Panc1 (cell line): ENCODE data around the gene FOXM1. TPM values are rescaled to one million over a fixed set of nuclear protein-coding genes. Genes with fewer than 3 reads are reported as not detected.

ENCODE experiments used
- ATAC-seq: fragments of 200-7000 bp; cut with Tn5 transposase; 2 replicates; pipeline ENCODE4 v1.9.1; 2020; ENCODE audit warnings: mild to moderate bottlenecking, moderate library complexity
- BruUV-seq: library from RNA; stranded (reverse); fragments of 400-500 nt; replicated peaks from 2 replicates; lab custom pipeline; 2021; lab: Mats Ljungman, UMichigan
- CTCF ChIA-PET: fragments of 300-600 bp; sonication (Branson Sonifier 250); formaldehyde crosslinking; loops from one replicate; lab custom pipeline; 2022; ENCODE audit warnings: antibody characterized with exemption; lab: Charles Lee
- POLR2A ChIA-PET: fragments of 300-600 bp; sonication (Branson Sonifier 250); formaldehyde crosslinking; loops from one replicate; lab custom pipeline; 2022; ENCODE audit warnings: antibody characterized with exemption; lab: Charles Lee
- DNase-seq: peaks from one replicate; pipeline ENCODE4 v3.0.0-alpha.2; 2010; ENCODE audit warnings: low read depth, low spot score
- H3K27ac ChIP-seq: 2 replicates; pipeline ENCODE4 v1.5.1; 2011; ENCODE audit warnings: mild to moderate bottlenecking, low read length, inconsistent platforms
- H3K27me3 ChIP-seq: fragments of 200-500 bp; sonication (Bioruptor generic); 2 replicates; pipeline ENCODE4 v1.6.0; 2014; ENCODE audit warnings: low read length, inconsistent platforms; ENCODE audit not compliant: control insufficient read depth, insufficient read depth
- H3K36me3 ChIP-seq: fragments of 200-500 bp; sonication (Bioruptor generic); 2 replicates; pipeline ENCODE4 v1.5.1; 2014; ENCODE audit warnings: inconsistent platforms, mild to moderate bottlenecking, low read length, moderate library complexity; ENCODE audit not compliant: control insufficient read depth, insufficient read depth
- H3K4me1 ChIP-seq: 2 replicates; pipeline ENCODE4 v1.5.1; 2011; ENCODE audit warnings: inconsistent platforms, mild to moderate bottlenecking, low read length, moderate library complexity; ENCODE audit not compliant: control insufficient read depth, insufficient read depth
- H3K4me3 ChIP-seq, 2 experiments: 2 replicates each; pipeline ENCODE4 v1.5.1; 2011 to 2012; ENCODE audit warnings: low read depth in 2 of 2, low read length in 2 of 2, mild to moderate bottlenecking in 2 of 2, inconsistent platforms in 1 of 2, moderate library complexity in 1 of 2
- H3K9me3 ChIP-seq: fragments of 200-500 bp; sonication (Bioruptor generic); 2 replicates; pipeline ENCODE4 v1.5.1; 2014; ENCODE audit warnings: low read depth, mild to moderate bottlenecking, inconsistent platforms, low read length, moderate library complexity; ENCODE audit not compliant: control insufficient read depth, insufficient read depth
- POLR2AphosphoS5 ChIP-seq: IDR thresholded peaks from 2 replicates; pipeline ENCODE4 v1.6.1; 2012; ENCODE audit warnings: mild to moderate bottlenecking, low read depth, low read length, moderate library complexity
- SIN3A ChIP-seq: IDR thresholded peaks from 2 replicates; pipeline ENCODE4 v1.6.1; 2012; ENCODE audit warnings: low read depth, mild to moderate bottlenecking, low read length, moderate library complexity, borderline replicate concordance; ENCODE audit not compliant: insufficient read depth
- TCF7L2 ChIP-seq: IDR thresholded peaks from 2 replicates; pipeline ENCODE4 v1.6.1; 2011; ENCODE audit warnings: mild to moderate bottlenecking, low read depth, low read length, inconsistent platforms
- in situ Hi-C: cut with HindIII; loops from 2 replicates; pipeline ENCODE4 v1.10.0; 2016; ENCODE audit warnings: low sequenced_read_pairs, low pct_unique_long_range_greater_than_20kb
- intact Hi-C: fragments of 100-400 bp; cut with micrococcal nuclease; formaldehyde crosslinking; loops from one replicate; pipeline ENCODE4 v1.10.0; 2022; ENCODE audit not compliant: unreplicated experiment
- total RNA-seq: library from RNA; stranded (reverse); gene quantifications from one replicate; pipeline ENCODE4 v1.2.1, GENCODE V29; 2021; ENCODE audit not compliant: unreplicated experiment
- TF ChIP-seq, protein P1 (sequence below): fragments of 450-650 bp; IDR thresholded peaks from 2 replicates; pipeline ENCODE4 v1.5.1; 2017; ENCODE audit warnings: mild to moderate bottlenecking
- TF ChIP-seq, protein P2 (sequence below), 2 experiments: IDR thresholded peaks; 2 replicates each; pipeline ENCODE4 v1.6.1; 2011 to 2012; ENCODE audit warnings: low read depth in 2 of 2, control low read depth in 1 of 2, low read length in 1 of 2, mild to moderate bottlenecking in 1 of 2, moderate library complexity in 1 of 2; ENCODE audit not compliant: insufficient read depth in 1 of 2

FOXM1 gene
- total RNA-seq, 1 experiment from 2014 or later = 71.2 TPM

DNA sequence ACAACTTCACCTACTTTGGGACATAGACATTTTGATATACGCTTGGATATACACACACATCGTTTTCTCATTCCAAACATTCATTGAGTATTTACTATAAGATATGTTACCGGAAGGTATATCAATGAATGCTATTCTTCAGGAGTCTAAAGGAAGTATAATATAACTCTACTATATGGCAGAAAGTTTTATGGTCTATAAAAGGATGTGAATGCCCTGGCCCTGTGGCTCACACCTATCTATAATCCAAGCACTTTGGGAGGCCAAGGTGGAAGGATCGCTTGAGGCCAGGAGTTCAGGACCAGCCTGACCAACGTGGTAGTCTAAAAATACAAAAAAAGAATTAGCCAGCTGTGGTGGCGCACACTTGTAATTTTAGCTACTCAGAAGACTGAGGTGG is 47.7 kb downstream of the FOXM1 start:
- BruUV-seq = no TSS peak
- TF ChIP-seq SIN3A (no peak), TCF7L2 (no peak), POLR2AphosphoS5 (no peak)
- TF ChIP-seq, protein P1, sequence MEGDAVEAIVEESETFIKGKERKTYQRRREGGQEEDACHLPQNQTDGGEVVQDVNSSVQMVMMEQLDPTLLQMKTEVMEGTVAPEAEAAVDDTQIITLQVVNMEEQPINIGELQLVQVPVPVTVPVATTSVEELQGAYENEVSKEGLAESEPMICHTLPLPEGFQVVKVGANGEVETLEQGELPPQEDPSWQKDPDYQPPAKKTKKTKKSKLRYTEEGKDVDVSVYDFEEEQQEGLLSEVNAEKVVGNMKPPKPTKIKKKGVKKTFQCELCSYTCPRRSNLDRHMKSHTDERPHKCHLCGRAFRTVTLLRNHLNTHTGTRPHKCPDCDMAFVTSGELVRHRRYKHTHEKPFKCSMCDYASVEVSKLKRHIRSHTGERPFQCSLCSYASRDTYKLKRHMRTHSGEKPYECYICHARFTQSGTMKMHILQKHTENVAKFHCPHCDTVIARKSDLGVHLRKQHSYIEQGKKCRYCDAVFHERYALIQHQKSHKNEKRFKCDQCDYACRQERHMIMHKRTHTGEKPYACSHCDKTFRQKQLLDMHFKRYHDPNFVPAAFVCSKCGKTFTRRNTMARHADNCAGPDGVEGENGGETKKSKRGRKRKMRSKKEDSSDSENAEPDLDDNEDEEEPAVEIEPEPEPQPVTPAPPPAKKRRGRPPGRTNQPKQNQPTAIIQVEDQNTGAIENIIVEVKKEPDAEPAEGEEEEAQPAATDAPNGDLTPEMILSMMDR = no peak
- TF ChIP-seq, protein P2, sequence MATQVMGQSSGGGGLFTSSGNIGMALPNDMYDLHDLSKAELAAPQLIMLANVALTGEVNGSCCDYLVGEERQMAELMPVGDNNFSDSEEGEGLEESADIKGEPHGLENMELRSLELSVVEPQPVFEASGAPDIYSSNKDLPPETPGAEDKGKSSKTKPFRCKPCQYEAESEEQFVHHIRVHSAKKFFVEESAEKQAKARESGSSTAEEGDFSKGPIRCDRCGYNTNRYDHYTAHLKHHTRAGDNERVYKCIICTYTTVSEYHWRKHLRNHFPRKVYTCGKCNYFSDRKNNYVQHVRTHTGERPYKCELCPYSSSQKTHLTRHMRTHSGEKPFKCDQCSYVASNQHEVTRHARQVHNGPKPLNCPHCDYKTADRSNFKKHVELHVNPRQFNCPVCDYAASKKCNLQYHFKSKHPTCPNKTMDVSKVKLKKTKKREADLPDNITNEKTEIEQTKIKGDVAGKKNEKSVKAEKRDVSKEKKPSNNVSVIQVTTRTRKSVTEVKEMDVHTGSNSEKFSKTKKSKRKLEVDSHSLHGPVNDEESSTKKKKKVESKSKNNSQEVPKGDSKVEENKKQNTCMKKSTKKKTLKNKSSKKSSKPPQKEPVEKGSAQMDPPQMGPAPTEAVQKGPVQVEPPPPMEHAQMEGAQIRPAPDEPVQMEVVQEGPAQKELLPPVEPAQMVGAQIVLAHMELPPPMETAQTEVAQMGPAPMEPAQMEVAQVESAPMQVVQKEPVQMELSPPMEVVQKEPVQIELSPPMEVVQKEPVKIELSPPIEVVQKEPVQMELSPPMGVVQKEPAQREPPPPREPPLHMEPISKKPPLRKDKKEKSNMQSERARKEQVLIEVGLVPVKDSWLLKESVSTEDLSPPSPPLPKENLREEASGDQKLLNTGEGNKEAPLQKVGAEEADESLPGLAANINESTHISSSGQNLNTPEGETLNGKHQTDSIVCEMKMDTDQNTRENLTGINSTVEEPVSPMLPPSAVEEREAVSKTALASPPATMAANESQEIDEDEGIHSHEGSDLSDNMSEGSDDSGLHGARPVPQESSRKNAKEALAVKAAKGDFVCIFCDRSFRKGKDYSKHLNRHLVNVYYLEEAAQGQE (IDR thresholded peaks at IDR 0.05; ENCODE audit: insufficient read depth in 1 of 2, low read depth in 2 of 2, low read length in 1 of 2) = no peak
- ATAC-seq (no peak), DNase-seq (no peak)
- Histone ChIP-seq H3K9me3 (no peaks in the 10 kb centered on the region), H3K27me3 (no peaks in the 10 kb centered on the region), H3K27ac (no peak overlapping the region), H3K4me1 (no peaks in the 10 kb centered on the region), H3K4me3 (no peak overlapping the region), H3K36me3 (0 out of 2 replicates have a peak, but pooled peaks cover under 1% of the 10 kb centered on the region)
- ChIA-PET POLR2A (interaction anchor here (0.7 kb wide), 1 partner anchor 150 kb away, joined by 3 read pairs; no protein-coding TSS in a partner anchor), CTCF (no interaction called here)
- in situ Hi-C loops = no loop called here
- intact Hi-C loops = no loop called here

DNA sequence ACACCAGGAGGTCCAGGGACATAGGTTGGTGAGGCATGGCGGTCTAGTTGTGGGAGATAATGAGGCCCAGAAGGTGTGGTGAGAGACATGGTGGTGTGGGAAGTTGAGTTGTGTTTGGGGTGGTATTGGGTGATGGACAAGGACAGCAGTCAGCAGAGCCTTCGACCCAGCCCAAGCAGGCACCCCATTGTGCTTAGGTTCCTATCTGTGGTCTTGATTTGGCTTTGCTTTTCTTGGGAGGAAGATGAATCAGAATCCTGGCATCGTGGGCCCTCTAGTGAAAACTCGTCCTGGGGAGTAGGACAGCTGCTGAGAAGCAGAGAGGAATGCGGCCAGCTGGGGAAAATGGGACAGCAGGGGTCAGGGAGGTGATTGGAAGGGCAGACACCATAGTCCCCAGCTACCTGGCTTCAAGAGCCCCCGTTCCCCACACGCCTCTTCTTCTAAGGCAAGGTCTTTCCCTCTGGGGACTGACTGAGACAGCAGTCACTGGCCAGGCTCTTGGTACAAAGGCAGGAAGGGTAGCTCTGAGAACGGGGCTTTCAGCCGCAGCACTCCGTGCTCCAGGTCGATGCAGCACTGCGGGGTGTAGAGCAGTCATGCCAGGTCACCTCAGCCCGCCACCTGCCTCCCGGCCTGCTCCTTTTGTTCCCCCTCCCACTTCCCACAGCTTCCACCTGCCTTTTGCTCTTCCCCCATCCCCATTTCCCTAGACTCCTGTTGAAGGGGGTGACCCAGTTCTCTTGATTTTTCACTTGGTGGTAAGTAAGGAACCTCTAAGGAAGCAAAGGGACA is 50.1 kb downstream of the FOXM1 start:
- in situ Hi-C loops (no loop called here), intact Hi-C loops (no loop called here)
- Histone ChIP-seq H3K4me1 (no peaks in the 10 kb centered on the region), H3K27me3 (no peaks in the 10 kb centered on the region), H3K36me3 (0 out of 2 replicates have a peak, but pooled peaks cover 2% of the 10 kb centered on the region), H3K27ac (no peak overlapping the region), H3K9me3 (no peaks in the 10 kb centered on the region), H3K4me3 (no peak overlapping the region)
- no peak for DNase-seq
- BruUV-seq = no TSS peak
- TF ChIP-seq, protein P2 (IDR thresholded peaks at IDR 0.05; ENCODE audit: insufficient read depth in 1 of 2, low read depth in 2 of 2, low read length in 1 of 2) = no peak
- TF ChIP-seq, protein P1 = no peak
- TF ChIP-seq SIN3A = no peak
- no peak for TF ChIP-seq POLR2AphosphoS5
- no peak for TF ChIP-seq TCF7L2
- ATAC-seq = no peak
- ChIA-PET POLR2A (no interaction called here), CTCF (no interaction called here)
